AG04449 (cell line): ENCODE data around the gene LRIG2.
"Not testable (repeated sequence)": the region's sequence is repeated elsewhere in the genome, so short reads cannot be mapped to it uniquely, and the experiment has no call there.

ENCODE experiments used
- CTCF ChIA-PET: fragments of 350-600 bp; formaldehyde crosslinking; extraction: SDS; loops from one replicate; lab custom pipeline; 2021; ENCODE audit warnings: antibody characterized with exemption; lab: Yijun Ruan, JAX
- POLR2A ChIA-PET: fragments of 400-600, 350-600 bp; formaldehyde crosslinking; extraction: SDS; loops from one replicate; lab custom pipeline; 2020; ENCODE audit warnings: antibody characterized with exemption, inconsistent platforms; lab: Yijun Ruan, JAX
- DNase-seq: peaks from one replicate; pipeline ENCODE4 v3.0.0-alpha.2; 2010; ENCODE audit warnings: low read depth, low spot score
- H3K4me3 ChIP-seq: 2 replicates; pipeline ENCODE4 v1.5.1; 2011; ENCODE audit warnings: low read depth, mild to moderate bottlenecking, control low read depth, low read length
- TF ChIP-seq, protein P1 (sequence below): IDR thresholded peaks from one replicate; pipeline ENCODE4 v1.5.1; 2011; ENCODE audit warnings: mild to moderate bottlenecking, moderate library complexity, low read length, control low read depth, inconsistent platforms; ENCODE audit not compliant: insufficient read depth; ENCODE audit errors: missing control alignments

Gene LRIG2

DNA sequence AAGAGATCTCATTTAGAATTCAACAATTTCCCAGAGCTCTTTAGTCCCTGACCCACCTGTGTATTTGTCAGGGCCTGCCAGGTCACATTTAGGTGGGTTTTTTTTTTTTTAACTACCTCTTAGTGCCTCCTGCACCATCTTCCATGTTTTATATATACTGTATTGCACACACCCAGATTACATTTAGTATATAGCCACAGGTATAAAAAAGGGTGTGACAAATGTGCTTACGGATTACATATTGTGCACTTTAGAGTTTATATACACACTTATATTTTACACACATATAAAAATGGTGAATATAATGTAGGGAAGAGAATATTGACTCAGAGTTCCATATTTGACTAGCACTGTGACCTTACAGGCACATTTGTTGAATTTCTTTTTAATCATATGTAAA is 17.4 kb upstream of the LRIG2 start:
- TF ChIP-seq, protein P1, sequence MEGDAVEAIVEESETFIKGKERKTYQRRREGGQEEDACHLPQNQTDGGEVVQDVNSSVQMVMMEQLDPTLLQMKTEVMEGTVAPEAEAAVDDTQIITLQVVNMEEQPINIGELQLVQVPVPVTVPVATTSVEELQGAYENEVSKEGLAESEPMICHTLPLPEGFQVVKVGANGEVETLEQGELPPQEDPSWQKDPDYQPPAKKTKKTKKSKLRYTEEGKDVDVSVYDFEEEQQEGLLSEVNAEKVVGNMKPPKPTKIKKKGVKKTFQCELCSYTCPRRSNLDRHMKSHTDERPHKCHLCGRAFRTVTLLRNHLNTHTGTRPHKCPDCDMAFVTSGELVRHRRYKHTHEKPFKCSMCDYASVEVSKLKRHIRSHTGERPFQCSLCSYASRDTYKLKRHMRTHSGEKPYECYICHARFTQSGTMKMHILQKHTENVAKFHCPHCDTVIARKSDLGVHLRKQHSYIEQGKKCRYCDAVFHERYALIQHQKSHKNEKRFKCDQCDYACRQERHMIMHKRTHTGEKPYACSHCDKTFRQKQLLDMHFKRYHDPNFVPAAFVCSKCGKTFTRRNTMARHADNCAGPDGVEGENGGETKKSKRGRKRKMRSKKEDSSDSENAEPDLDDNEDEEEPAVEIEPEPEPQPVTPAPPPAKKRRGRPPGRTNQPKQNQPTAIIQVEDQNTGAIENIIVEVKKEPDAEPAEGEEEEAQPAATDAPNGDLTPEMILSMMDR = no peak
- DNase-seq = no peak
- H3K4me3 ChIP-seq = no peak overlapping the region
- CTCF ChIA-PET = interaction anchor here (3.6 to 10.6 kb wide), 2 partner anchors 13 to 18 kb away, joined by 19 to 155 read pairs; partner anchors contain the start of gene LRIG2
- POLR2A ChIA-PET = no interaction called here

DNA sequence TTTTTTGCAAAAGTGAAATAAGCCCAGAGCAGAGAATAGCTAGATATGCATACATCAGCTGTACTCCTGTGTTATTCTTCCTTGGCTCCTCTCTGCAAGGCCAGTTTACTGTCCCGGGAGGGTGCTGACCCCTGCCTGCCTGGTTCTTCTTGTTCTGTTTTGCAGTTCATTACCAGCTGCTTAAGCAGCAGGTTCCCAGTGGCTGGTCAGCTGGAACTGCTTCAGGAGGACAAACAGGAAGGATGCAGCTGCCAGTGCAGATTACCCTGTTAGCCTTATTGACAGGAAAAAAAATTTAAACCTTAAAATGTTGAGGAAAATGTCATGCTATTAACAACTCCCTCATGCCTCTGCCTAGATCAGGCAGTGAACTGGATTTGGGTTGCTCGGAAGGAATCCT is 16.0 kb upstream of the LRIG2 start:
- TF ChIP-seq, protein P1 = no peak
- ChIA-PET CTCF (interaction anchor here (1.5 to 10.6 kb wide), 4 partner anchors 14 to 341 kb away, joined by 5 to 155 read pairs (median 12); partner anchors contain the start of gene LRIG2), POLR2A (no interaction called here)
- DNase-seq = no peak
- H3K4me3 ChIP-seq = no peak overlapping the region

DNA sequence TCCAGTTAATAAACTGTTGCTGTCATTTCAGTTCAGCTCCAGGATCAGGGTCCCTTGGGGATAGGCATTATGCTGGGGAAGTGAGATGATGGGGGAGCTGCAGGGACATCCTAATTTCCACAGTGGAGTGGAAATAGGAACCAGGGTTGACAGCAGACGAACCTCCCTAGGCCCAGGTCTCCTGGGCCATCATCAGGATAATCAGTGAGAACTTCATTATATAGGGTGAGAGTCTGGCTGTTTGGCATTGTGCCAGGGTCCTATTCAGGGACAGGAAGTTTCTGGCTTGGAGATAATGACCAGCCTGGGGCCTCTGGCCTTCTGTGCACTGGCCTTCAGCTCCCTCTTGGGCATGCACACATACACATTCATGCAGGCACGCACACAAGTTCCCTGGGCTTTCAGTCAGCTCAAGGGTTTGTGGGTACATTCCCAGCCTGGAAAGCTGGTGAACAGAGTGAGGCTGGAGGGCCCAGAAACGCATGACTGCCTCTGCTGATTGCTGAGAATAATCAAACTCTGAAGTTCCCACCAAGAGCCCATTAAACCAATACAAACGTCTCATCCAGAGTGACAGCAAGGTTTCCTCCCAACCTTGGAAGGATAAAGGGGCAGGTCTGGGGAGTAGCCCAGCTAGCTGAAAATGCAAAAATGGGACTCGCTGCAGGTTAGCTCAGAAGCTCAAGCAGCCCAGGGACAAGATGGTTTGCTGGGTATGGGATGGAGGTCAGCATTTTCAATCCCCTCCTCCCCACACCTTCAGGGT is 13.9 kb upstream of the LRIG2 start:
- DNase-seq = no peak
- POLR2A ChIA-PET = interaction anchor here (0.6 kb wide), 1 partner anchor 278 kb away, joined by 3 read pairs; no protein-coding TSS in a partner anchor

DNA sequence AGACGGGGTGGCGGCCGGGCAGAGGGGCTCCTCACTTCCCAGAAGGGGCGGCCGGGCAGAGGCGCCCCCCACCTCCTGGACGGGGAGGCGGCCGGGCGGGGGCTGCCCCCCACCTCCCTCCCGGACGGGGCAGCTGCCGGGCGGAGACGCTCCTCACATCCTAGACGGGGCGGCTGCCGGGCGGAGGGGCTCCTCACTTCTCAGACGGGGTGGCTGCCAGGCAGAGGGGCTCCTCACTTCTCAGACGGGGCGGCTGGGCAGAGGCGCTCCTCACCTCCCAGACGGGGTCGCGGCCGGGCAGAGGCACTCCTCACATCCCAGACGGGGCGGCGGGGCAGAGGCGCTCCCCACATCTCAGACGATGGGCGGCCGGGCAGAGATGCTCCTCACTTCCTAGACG is 9.5 kb upstream of the LRIG2 start:
- DNase-seq, H3K4me3 ChIP-seq, POLR2A ChIA-PET: not testable (repeated sequence)
- CTCF ChIA-PET = interaction anchor here (1.3 to 10.6 kb wide), 2 partner anchors 9 to 10 kb away, joined by 7 to 155 read pairs; partner anchors contain the start of gene LRIG2

More for the DNA sequence above, 13.9 kb upstream of the LRIG2 start:
- TF ChIP-seq, protein P1 = no peak
- no peak overlapping the region for H3K4me3 ChIP-seq
- CTCF ChIA-PET = interaction anchor here (1.0 to 10.6 kb wide), 5 partner anchors 9 to 343 kb away, joined by 3 to 155 read pairs (median 7); partner anchors contain the start of gene LRIG2

DNA sequence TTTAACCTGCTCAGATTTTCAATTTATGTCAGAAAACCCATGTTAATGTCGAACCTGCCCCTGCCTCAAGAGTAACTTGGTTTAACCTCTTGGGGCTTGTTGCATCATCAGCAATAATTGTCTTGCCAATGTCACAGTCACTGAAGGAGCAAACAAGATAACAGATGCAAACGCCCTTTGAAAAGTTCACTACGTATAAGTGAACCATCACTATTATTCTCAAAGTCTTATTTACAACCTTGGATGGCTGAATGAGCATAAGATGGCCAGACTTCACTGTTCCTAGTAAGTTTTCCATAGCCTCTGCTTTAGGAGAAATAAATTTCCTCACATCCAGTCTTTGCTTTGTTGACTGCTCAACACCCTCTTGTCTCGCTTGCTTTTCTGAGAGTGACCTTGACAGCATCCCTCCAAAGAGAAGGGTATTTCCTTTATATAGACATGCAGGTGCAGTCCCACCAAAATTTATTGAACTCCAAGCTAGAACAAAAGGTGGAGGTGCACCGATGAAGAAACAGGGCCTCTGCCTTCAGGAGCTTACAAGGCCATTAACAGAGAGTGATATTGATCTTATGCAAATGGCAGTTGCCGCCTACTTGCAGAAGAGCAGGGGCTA is 749 bp upstream of the LRIG2 start:
- ChIA-PET POLR2A (interaction anchor here (0.5 to 1.7 kb wide), 6 partner anchors 14 to 683 kb away, joined by 3 to 9 read pairs (median 3); partner anchors contain the start of genes PPM1J and SLC16A1), CTCF (interaction anchor here (0.6 to 5.3 kb wide), 98 partner anchors 8 to 841 kb away, joined by 3 to 155 read pairs (median 4); partner anchors contain the start of genes PPM1J, RHOC and SLC16A1)
- TF ChIP-seq, protein P1 = no peak
- peak overlapping the region; percentile 99 for H3K4me3 ChIP-seq
- DNase-seq = no peak

DNA sequence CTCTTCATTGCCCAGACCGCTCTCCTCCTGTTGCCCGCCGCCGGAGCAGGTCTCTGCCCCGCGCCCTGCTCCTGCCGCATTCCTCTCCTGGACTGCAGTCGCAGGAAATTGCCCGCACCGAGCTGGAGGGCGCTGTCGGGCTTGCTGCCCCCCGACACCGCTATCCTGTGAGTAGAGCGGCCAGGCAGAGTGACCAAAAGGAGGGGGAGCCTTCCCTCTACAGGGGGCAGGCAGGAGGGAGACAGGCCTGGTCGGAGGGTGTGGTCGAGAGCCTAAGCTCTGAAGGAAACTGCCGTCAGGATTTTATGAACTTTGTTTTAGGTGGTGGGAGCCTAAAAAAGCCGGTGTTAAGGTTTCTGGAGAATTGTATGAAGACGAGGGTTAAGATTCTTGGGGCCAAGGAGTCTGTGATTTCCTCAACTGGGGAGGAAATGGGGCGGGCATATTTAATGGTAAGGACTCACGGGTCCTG is 517 bp downstream of the LRIG2 start:
- POLR2A ChIA-PET = interaction anchor here (1.1 to 1.7 kb wide), 2 partner anchors 13 to 118 kb away, joined by 3 to 9 read pairs; partner anchors contain the start of gene SLC16A1
- CTCF ChIA-PET = interaction anchor here (0.7 to 5.3 kb wide), 55 partner anchors 9 to 857 kb away, joined by 3 to 155 read pairs (median 7); partner anchors contain the start of genes PPM1J and RHOC
- peak overlapping the region; percentile 99 for H3K4me3 ChIP-seq
- TF ChIP-seq, protein P1 = peak; percentile 69
- no peak for DNase-seq
